ENCODE data around the gene POLR1B.

GRCh38 chr2:112584891-112585250 lies 42.6 kb downstream of the POLR1B start:
- no peak for TF ChIP-seq CTCF (conservative IDR thresholded peaks at IDR 0.05; ENCODE audit: low read length)
- TF ChIP-seq EZH2phosphoT487 (IDR thresholded peaks at IDR 0.05; ENCODE audit: borderline replicate concordance) = no peak

Measured in Loucy (cell line).